Measurements from ENCODE around the gene PTGES.

Gene PTGES

GRCh38 chr9:129759319-129759718 lies 6.5 kb upstream of the PTGES start:
- Histone ChIP-seq H4K20me1 (ENCODE audit: insufficient read depth, low read length) (no peaks in the 10 kb centered on the region), H3K27ac (ENCODE audit: low read length) (no peak overlapping the region), H3K36me3 (replicated peaks; ENCODE audit: low read depth, low read length) (no peaks in the 10 kb centered on the region), H3K27me3 (ENCODE audit: low read depth, low read length) (peaks cover 12% of the 10 kb centered on the region), H3K9me3 (ENCODE audit: insufficient read depth, low read length) (no peaks in the 10 kb centered on the region), H3K9ac (ENCODE audit: low read length) (no peak overlapping the region), H2AFZ (ENCODE audit: low read depth, low read length) (no peak overlapping the region), H3K79me2 (ENCODE audit: low read length) (no peaks in the 10 kb centered on the region), H3K4me1 (ENCODE audit: low read length) (0 out of 2 replicates have a peak, but pooled peaks cover 3% of the 10 kb centered on the region), H3K4me2 (ENCODE audit: low read length) (no peak overlapping the region), H3K4me3 (ENCODE audit: low read length) (no peak overlapping the region)
- TF ChIP-seq EZH2phosphoT487 (IDR thresholded peaks at IDR 0.05; ENCODE audit: low read depth), result no peak
- TF ChIP-seq, protein P1, sequence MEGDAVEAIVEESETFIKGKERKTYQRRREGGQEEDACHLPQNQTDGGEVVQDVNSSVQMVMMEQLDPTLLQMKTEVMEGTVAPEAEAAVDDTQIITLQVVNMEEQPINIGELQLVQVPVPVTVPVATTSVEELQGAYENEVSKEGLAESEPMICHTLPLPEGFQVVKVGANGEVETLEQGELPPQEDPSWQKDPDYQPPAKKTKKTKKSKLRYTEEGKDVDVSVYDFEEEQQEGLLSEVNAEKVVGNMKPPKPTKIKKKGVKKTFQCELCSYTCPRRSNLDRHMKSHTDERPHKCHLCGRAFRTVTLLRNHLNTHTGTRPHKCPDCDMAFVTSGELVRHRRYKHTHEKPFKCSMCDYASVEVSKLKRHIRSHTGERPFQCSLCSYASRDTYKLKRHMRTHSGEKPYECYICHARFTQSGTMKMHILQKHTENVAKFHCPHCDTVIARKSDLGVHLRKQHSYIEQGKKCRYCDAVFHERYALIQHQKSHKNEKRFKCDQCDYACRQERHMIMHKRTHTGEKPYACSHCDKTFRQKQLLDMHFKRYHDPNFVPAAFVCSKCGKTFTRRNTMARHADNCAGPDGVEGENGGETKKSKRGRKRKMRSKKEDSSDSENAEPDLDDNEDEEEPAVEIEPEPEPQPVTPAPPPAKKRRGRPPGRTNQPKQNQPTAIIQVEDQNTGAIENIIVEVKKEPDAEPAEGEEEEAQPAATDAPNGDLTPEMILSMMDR (IDR thresholded peaks at IDR 0.05; ENCODE audit: low read depth, low read length), result no peak

DNA sequence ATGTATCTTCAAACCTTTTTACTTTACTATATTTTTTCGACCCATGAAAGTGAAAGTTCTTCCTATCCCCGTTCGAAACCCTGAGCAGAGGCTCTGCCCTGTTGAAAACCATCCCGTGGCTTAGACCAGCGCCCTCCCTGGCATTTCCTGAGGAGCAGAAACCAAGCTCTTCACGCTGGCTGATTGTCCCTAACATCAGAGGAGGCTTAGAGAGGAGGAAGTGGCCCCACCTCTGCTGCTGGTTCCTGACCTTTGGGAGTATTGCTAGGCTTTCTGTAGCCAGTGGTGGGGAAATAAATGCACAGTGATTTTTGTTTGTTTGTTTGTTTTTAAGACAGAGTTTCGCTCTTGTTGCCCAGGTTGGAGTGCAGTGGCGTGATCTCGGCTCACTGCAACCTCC lies 4.2 kb upstream of the PTGES start:
- Histone ChIP-seq H3K36me3 (replicated peaks; ENCODE audit: low read depth, low read length) (no peaks in the 10 kb centered on the region), H4K20me1 (ENCODE audit: insufficient read depth, low read length) (no peaks in the 10 kb centered on the region), H3K79me2 (ENCODE audit: low read length) (no peaks in the 10 kb centered on the region), H3K4me2 (ENCODE audit: low read length) (peak overlapping the region; percentile 11), H3K9ac (ENCODE audit: low read length) (no peak overlapping the region), H3K27me3 (ENCODE audit: low read depth, low read length) (peaks cover 21% of the 10 kb centered on the region), H3K9me3 (ENCODE audit: insufficient read depth, low read length) (no peaks in the 10 kb centered on the region), H3K27ac (ENCODE audit: low read length) (no peak overlapping the region), H3K4me1 (ENCODE audit: low read length) (0 out of 2 replicates have a peak, but pooled peaks cover 3% of the 10 kb centered on the region), H3K4me3 (ENCODE audit: low read length) (no peak overlapping the region), H2AFZ (ENCODE audit: low read depth, low read length) (no peak overlapping the region)
- TF ChIP-seq, protein P1 (IDR thresholded peaks at IDR 0.05; ENCODE audit: low read depth, low read length), result no peak
- TF ChIP-seq EZH2phosphoT487 (IDR thresholded peaks at IDR 0.05; ENCODE audit: low read depth), result no peak

DNA sequence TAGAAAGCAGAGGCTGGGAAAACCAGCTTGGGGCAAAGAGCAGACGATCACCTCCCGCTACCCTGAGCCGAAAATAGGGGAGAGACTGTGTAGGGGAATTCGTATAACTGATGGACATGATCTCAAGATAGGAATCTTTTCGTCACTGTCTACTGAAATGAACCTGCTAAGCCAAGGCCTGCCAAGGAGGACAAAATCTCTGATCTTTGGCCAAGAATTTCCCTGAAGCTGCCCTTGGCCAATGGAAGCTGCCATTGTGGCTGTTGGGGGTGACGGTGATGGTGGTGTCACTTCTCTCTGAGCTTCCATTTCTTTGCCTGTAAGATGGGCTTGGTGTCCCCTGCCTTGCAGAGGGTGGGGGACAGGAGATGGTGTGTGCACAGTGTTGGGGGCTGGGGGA lies 3.3 kb upstream of the PTGES start:
- Histone ChIP-seq H3K27ac (ENCODE audit: low read length) (no peak overlapping the region), H3K27me3 (ENCODE audit: low read depth, low read length) (peaks cover 15% of the 10 kb centered on the region), H3K9me3 (ENCODE audit: insufficient read depth, low read length) (no peaks in the 10 kb centered on the region), H4K20me1 (ENCODE audit: insufficient read depth, low read length) (no peaks in the 10 kb centered on the region), H3K9ac (ENCODE audit: low read length) (no peak overlapping the region), H2AFZ (ENCODE audit: low read depth, low read length) (no peak overlapping the region), H3K4me2 (ENCODE audit: low read length) (no peak overlapping the region), H3K36me3 (replicated peaks; ENCODE audit: low read depth, low read length) (no peaks in the 10 kb centered on the region), H3K4me1 (ENCODE audit: low read length) (0 out of 2 replicates have a peak, but pooled peaks cover 3% of the 10 kb centered on the region), H3K79me2 (ENCODE audit: low read length) (no peaks in the 10 kb centered on the region), H3K4me3 (ENCODE audit: low read length) (no peak overlapping the region)
- TF ChIP-seq, protein P1 (IDR thresholded peaks at IDR 0.05; ENCODE audit: low read depth, low read length), result no peak
- TF ChIP-seq EZH2phosphoT487 (IDR thresholded peaks at IDR 0.05; ENCODE audit: low read depth), result no peak

DNA sequence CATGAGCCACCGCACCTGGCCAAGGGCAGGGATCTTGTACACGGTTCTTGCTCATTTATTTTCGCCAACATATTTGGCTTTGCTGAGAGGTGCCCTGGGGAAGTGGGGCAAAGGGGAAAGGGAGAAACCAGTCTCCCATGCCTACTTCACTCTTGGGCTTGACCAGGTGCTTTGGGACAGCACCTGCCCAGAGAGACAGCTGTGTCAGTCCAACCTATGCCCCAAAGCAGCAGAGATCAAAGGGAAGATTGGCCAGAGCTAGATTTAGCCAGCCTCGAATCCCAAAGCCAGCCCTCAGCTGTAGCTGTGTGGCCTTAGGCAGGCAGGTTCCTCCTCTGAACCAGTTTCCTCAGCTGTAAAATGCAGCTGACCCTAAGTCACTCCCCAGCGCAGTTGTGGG lies 2.3 kb upstream of the PTGES start:
- Histone ChIP-seq H3K4me1 (ENCODE audit: low read length) (0 out of 2 replicates have a peak, but pooled peaks cover 3% of the 10 kb centered on the region), H3K4me3 (ENCODE audit: low read length) (no peak overlapping the region), H3K79me2 (ENCODE audit: low read length) (no peaks in the 10 kb centered on the region), H3K4me2 (ENCODE audit: low read length) (no peak overlapping the region), H4K20me1 (ENCODE audit: insufficient read depth, low read length) (no peaks in the 10 kb centered on the region), H2AFZ (ENCODE audit: low read depth, low read length) (no peak overlapping the region), H3K36me3 (replicated peaks; ENCODE audit: low read depth, low read length) (no peaks in the 10 kb centered on the region), H3K9me3 (ENCODE audit: insufficient read depth, low read length) (no peaks in the 10 kb centered on the region), H3K9ac (ENCODE audit: low read length) (no peak overlapping the region), H3K27ac (ENCODE audit: low read length) (no peak overlapping the region), H3K27me3 (ENCODE audit: low read depth, low read length) (peaks cover 12% of the 10 kb centered on the region; the same call in 1 of the 2 replicates)
- TF ChIP-seq, protein P1 (IDR thresholded peaks at IDR 0.05; ENCODE audit: low read depth, low read length), result no peak
- TF ChIP-seq EZH2phosphoT487 (IDR thresholded peaks at IDR 0.05; ENCODE audit: low read depth), result no peak
